Measurements from ENCODE around the gene TCOF1.
"Not testable (repeated sequence)": the region's sequence is repeated elsewhere in the genome, so short reads cannot be mapped to it uniquely, and the experiment has no call there.

The TCOF1 gene

DNA sequence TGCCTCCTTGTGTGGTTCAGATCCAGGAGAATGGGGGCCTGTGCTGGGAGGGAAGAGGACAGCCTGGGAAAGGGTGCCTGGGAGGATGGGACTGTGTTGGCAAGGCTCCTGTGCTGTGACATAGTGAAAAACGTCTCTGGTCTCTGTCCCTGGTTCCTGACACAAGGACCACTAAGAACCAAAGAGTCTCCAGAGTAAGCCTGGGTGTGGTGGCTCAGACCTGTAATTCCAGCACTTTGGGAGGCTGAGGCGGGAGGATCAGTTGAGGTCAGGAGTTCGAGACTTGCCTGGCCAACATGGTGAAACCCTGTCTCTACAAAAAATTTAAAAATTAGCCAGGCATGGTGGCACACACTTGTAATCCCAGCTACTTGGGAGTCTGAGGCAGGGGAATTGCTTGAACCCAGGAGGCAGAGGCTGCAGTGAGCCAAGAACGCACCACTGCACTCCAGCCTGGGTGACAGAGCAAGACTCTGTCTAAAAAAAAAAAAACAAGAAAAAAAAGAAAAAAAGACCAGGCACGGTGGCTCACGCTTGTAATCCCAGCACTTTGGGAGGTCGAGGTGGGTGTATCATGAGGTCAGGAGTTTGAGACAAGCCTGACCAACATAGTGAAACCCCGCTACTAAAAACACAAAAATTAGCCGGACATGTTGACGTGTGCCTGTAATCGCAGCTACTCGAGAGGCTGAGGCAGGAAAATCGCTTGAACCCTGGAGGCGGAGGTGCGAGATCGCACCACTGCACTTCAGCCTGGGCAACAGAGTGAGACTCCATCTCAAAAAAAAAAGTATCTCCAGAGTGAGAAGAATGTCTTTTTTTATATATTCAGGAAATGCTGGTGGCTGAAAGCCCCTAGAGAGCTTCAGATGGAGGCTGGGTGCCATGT is 56.6 kb downstream of the TCOF1 start:
- DNase-seq (ENCODE audit: extremely low spot score, insufficient read length, low read depth) = not testable (repeated sequence)
- FAIRE-seq = peak; percentile 77

GRCh38 chr5:150419630-150420270 is 62.3 kb downstream of the TCOF1 start:
- FAIRE-seq = peak; percentile 81
- no peak for DNase-seq (ENCODE audit: extremely low spot score, insufficient read length, low read depth)

- DNase-seq (ENCODE audit: extremely low spot score, insufficient read length, low read depth) (no peak), FAIRE-seq (no peak)
These were observed 64.6 kb downstream of the TCOF1 start for GRCh38 chr5:150422075-150422474.

GRCh38 chr5:150422758-150423157 is 65.3 kb downstream of the TCOF1 start:
- DNase-seq (ENCODE audit: extremely low spot score, insufficient read length, low read depth) (no peak), FAIRE-seq (no peak)

- not testable (repeated sequence) for DNase-seq (ENCODE audit: extremely low spot score, insufficient read length, low read depth); FAIRE-seq
These were observed 68.7 kb downstream of the TCOF1 start for GRCh38 chr5:150426165-150426564.

DNA sequence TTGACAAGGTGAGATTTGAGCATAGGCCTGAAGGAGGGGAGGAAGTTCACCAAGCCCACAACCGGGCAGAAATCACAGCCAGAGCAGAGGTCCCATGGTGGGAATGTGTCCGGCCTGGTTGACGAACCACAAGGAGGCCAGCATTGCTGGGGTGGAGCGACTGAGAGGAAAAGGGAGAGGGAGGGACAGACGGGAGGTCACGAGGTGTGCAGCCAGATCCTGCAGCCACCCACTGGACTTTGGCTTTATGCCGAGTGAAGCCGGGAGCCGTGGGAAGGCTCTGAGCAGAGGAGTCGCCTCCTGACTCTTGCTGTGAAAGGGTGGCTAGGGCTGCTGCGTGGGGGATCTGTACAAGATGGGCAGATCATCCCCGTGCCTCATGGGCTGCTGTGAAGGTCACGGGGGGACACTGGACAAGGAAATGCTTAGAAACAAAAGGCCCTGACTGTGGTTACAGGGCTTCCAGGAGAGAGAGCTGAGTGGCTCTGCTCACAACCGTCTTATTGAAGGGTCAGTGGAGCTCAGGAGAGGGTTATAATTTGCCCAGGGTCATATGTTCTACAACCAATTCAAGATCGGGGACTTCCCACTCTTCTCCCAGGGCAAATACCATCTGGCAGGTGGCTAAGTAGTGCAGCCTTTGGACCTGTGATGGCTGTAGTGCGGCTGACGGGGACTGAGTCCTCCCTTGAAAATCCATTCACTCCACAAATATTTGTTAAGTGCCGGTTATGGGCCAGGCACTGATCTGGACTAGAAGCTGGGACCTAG is 70.8 kb downstream of the TCOF1 start:
- no peak for DNase-seq (ENCODE audit: extremely low spot score, insufficient read length, low read depth)
- FAIRE-seq = no peak

- DNase-seq (ENCODE audit: extremely low spot score, insufficient read length, low read depth) (no peak), FAIRE-seq (no peak)
These were observed 71.5 kb downstream of the TCOF1 start for GRCh38 chr5:150428978-150429377.

DNA sequence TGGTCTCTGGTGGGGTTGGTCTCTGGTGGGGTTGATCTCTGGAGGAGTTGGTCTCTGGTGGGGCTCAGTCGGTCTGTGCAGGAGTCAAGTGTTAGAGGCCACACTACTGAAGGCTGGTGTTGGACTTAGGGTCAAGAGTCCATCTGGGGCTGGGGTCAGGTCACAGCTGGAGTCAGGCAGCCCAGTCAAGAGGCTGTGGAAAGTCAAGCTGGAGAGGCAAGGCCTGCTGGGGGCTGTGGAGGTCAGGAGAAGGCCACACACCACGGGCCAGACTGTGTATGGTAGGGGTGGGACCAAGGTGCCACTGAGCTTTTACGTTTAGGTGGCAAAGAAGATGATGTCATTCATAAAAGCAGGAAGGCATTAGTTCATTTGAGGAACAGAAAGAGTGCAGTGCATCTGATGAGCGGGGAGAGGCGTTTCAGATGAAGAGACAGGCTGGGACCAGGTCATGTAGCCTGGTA is 71.9 kb downstream of the TCOF1 start:
- DNase-seq (ENCODE audit: extremely low spot score, insufficient read length, low read depth) (no peak), FAIRE-seq (no peak)

DNA sequence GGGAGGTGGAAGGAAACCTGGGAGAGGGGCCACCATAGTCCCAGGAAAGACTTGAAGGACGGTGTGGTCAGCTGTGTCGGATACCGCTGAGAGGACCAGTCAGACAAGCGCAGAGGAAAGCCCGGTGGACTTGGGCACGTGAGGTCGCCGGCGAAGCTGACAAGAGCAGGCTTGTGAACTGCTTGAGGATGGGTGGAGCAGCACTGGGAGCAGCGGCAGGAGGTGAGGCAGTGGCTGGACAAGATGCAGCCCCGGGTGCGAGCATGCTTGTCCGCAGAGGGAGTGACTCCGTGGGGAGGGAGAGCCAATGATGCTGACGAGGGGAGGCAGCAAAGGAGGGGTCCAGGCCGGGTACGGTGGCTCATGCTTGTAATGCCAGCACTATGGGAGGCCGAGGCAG is 73.6 kb downstream of the TCOF1 start:
- FAIRE-seq (no peak), DNase-seq (ENCODE audit: extremely low spot score, insufficient read length, low read depth) (no peak)

GRCh38 chr5:150431574-150431973 is 74.1 kb downstream of the TCOF1 start:
- no peak for FAIRE-seq
- no peak for DNase-seq (ENCODE audit: extremely low spot score, insufficient read length, low read depth)

DNA sequence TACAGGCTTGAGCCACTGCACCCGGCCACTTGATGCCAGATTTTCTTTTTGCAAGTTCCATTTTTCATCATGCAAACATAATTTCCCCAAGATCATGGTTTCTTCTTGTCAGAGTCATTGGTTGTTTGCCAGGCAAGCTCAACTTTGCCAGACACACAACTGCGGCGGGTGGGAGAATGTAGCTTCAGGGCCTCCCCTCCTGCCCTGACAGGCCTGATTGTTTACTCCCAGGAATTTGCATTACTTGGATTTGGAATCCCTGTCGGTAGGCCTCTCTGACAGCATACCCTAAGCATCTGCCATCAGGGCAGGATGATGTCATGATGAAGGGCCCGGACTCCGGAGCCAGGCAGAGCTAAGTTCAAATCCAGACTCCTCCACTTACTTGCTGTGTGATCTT is 77.0 kb downstream of the TCOF1 start:
- no peak for DNase-seq (ENCODE audit: extremely low spot score, insufficient read length, low read depth)
- no peak for FAIRE-seq

DNA sequence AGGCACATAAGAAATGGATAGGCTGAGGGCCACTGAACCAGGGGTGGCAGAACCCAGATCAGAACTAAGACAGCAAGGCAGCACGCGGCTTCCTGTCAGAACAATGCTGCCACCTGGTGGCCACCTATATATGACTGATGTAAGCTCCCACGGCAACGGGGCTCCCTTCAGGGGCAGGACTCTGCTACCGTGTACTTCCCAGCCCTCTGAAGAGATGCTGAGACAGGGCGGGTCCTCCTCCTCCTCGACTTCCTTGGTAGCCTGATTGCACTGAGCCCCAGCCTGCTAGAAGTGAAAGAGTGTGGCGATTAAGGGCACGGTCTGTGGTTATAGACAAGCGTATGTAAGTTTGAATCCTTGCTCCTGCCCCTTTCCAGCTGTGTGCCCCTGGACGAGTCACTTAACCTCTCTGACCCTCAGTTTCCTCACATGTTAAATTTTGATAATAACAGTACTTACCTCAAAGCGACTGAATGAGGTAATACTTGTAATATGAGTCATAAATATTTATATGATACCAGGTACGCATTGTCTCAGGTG is 78.7 kb downstream of the TCOF1 start:
- DNase-seq (ENCODE audit: extremely low spot score, insufficient read length, low read depth) = peak; percentile 76
- FAIRE-seq = peak; percentile 89

GRCh38 chr5:150438873-150439546 is 81.5 kb downstream of the TCOF1 start:
- DNase-seq (ENCODE audit: extremely low spot score, insufficient read length, low read depth) = no peak
- no peak for FAIRE-seq

DNA sequence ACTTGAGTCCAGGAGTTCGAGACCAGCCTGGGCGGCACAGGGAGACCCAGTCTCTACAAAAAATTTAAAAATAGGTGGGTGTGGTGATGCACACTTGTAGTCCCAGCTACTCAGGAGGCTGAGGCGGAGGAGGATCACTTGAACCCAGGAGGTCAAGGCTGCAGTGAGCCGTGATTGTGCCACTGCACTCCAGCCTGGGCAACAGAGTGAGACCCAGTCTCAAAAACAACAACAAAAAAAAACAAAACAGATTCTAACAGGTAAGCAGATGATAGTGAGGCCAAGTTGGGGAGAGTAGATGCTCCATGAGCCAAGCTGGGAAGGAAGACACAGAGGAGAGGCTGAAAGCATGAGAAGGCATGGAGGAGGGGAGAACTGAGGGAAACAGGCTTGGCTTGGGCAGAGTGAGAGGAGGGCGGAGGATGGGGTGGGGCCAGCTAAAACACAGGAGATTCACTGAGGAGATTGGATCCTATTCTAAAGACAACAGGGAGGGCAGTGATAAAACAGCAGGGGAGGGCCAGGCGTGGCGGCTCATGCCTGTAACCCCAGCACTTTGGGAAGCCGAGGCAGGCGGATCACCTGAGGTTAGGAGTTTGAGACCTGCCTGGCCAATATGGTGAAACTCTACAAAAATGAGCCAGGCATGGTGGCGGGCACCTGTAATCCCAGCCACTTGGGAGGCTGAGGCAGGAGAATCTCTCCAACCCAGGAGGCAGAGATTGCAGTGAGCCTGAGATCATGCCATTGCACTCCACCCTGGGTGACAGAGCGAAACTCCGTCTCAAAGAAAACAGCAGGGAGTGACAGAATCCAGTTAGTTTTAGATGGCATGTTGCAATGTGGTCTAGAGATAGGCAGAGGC is 83.7 kb downstream of the TCOF1 start:
- DNase-seq (ENCODE audit: extremely low spot score, insufficient read length, low read depth) = no peak
- FAIRE-seq = no peak

- FAIRE-seq = no peak
- no peak for DNase-seq (ENCODE audit: extremely low spot score, insufficient read length, low read depth)
These were observed 84.6 kb downstream of the TCOF1 start for GRCh38 chr5:150441813-150442698.

- no peak for DNase-seq (ENCODE audit: extremely low spot score, insufficient read length, low read depth)
- no peak for FAIRE-seq
These were observed 85.2 kb downstream of the TCOF1 start for GRCh38 chr5:150442699-150443080.

DNA sequence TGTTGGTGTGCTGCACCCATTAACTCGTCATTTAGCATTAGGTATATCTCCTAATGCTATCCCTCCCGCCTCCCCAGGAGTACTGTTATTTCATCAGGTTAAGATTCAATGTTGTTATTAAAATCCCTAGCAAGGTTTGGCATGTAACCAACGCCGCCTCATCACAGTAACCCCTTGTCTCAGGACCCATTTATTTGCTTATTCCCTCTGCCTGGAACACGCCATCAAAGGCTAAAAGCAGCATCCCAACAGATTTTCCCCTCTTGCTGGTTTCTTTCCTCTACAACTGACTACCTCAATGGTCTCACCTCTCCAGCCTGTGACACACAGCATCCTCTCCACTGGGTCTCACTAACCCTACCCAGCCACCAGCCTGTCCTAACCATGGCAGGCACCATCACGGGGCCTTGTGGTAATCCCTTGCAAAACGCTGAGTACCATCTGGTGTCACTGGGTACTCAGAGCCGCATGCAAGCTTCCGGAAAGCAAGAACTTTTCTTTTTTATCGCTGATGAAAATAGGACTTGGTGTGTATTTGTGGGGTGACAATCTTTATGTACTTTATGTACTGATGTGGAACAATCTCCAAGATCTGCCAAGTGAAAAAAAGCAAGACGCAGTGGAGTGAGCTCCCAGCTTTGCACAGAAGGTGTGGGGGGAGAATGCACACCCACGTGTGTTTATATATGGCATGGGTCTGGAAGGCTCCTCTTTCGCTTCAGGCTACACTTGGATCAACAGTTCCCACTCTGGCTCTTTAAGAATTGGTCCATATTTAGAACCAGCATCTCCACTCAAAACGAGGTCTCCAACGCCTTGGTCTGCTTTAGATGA is 86.0 kb downstream of the TCOF1 start:
- DNase-seq (ENCODE audit: extremely low spot score, insufficient read length, low read depth) = no peak

More for the DNA sequence above, 86.0 kb downstream of the TCOF1 start:
- FAIRE-seq = no peak

All from GM18507 (cell line).